Measurements from ENCODE around the gene MS4A10. TPM values are rescaled to one million over a fixed set of nuclear protein-coding genes. Genes with fewer than 3 reads are reported as not detected.

MS4A10 gene
- polyA plus RNA-seq, 3 donors: not detected

DNA sequence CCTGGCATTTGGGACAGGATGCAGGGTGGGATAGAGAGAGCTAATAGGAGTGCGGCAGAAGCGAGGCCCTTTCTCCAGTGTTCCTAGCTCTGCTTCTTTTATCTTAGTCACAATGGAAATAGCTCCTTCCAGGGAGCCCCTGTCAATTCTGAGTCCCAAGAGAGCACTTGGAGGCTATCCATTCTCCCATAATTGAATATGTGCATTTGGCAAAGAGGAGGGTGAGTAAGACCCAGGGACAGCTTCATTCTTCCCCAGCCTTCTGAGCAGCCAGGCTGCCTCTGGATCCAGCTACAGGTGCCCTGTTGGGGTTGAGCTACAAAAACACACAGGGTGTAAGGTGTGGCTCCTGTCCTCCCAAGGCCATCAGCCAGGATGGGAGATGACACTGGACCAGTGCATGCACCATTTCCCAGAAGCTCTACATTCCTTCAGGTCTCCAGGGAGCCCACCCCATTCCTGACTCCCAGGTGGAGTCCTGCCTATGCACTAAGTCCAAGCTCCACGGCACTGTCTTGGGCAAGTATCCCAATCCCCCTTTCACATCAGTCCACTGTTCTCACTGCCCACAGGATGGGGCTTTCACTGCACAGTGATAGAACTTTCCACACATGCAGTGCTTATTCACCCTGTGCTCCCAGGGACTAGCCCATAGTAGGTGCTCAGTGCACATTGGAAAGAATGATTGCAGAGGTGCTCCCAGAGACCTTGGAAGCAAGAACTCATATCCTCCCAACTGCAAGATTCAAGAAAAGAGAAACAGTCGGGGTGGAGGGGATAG lies 6.2 kb downstream of the MS4A10 start:
- Histone ChIP-seq H3K9ac (ENCODE audit: insufficient read depth, low read length, poor library complexity, severe bottlenecking) (no peak overlapping the region), H3K4me1 (ENCODE audit: control insufficient read depth in 1 of 2, insufficient read depth in 2 of 2, low read length in 2 of 2) (no peaks in the 10 kb centered on the region), H3K27me3 (ENCODE audit: control insufficient read depth in 2 of 2, insufficient read depth in 2 of 2, low read length in 2 of 2) (no peaks in the 10 kb centered on the region), H3K36me3 (replicated peaks in 1 of 2; ENCODE audit: control insufficient read depth in 1 of 2, insufficient read depth in 2 of 2, low read length in 2 of 2) (no peaks in the 10 kb centered on the region), H4K20me1 (ENCODE audit: insufficient read depth, low read length) (no peaks in the 10 kb centered on the region), H3K79me2 (ENCODE audit: insufficient read depth, low read length) (no peaks in the 10 kb centered on the region), H3K9me3 (replicated peaks in 1 of 2; ENCODE audit: control insufficient read depth in 1 of 2, insufficient read depth in 1 of 2, low read length in 2 of 2) (peaks cover 0 to 4% of the 10 kb centered on the region in 2 donors), H2AFZ (ENCODE audit: insufficient read depth, low read depth, low read length, poor library complexity, severe bottlenecking) (no peak overlapping the region), H3K27ac (ENCODE audit: low read depth in 1 of 2, low read length in 2 of 2) (no peak overlapping the region), H3K4me2 (replicated peaks; ENCODE audit: extremely low read depth, low read length, poor library complexity, severe bottlenecking) (no peak overlapping the region), H3K4me3 (replicated peaks in 1 of 3; ENCODE audit: low read depth in 2 of 3, low read length in 3 of 3) (no peak overlapping the region)
- Mint-ChIP-seq H3K36me3 (no peaks in the 10 kb centered on the region), H3K27me3 (ENCODE audit: low read depth in 3 of 3) (peaks cover 0 to 9% (median 4%) of the 10 kb centered on the region in 3 donors), H3K9me3 (peaks cover 0 to 9% (median 5%) of the 10 kb centered on the region in 7 donors), H3K4me3 (peak overlapping the region in 1 of 2 donors; percentile 27), H3K4me1 (peaks cover 5% of the 10 kb centered on the region), H3K27ac (no peak overlapping the region)
- 89% methylated on average over 1 of the region's 4 CpGs for WGBS (ENCODE audit: insufficient coverage)
- DNase-seq: no peak
- TF ChIP-seq, protein P1, sequence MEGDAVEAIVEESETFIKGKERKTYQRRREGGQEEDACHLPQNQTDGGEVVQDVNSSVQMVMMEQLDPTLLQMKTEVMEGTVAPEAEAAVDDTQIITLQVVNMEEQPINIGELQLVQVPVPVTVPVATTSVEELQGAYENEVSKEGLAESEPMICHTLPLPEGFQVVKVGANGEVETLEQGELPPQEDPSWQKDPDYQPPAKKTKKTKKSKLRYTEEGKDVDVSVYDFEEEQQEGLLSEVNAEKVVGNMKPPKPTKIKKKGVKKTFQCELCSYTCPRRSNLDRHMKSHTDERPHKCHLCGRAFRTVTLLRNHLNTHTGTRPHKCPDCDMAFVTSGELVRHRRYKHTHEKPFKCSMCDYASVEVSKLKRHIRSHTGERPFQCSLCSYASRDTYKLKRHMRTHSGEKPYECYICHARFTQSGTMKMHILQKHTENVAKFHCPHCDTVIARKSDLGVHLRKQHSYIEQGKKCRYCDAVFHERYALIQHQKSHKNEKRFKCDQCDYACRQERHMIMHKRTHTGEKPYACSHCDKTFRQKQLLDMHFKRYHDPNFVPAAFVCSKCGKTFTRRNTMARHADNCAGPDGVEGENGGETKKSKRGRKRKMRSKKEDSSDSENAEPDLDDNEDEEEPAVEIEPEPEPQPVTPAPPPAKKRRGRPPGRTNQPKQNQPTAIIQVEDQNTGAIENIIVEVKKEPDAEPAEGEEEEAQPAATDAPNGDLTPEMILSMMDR (IDR thresholded peaks at IDR 0.05): no peak
- intact Hi-C loops (cut with micrococcal nuclease): no loop called here

DNA sequence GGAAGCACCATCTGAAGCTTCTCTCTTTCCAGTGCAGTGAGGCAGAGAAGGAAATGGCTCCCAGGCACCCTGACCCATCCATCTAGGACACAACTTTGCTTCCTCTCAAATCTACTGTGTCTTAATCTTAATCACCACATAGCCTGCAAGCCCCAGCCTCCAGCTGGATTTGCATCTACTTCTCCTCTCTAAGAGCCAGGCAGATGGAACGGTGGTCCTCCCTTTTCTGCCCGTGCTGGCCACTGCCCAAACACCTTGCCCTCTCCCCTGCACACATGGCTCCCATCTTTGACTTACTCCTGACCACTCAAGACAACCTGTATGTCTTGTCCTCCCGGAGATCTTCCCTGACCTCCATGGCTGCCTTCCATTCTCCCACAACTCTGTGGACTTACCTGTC lies 7.4 kb downstream of the MS4A10 start:
- H3K4me1 Mint-ChIP-seq: peaks cover 5% of the 10 kb centered on the region
- Histone ChIP-seq H3K4me2 (replicated peaks; ENCODE audit: extremely low read depth, low read length, poor library complexity, severe bottlenecking) (no peak overlapping the region), H3K9me3 (replicated peaks in 1 of 2; ENCODE audit: control insufficient read depth in 1 of 2, insufficient read depth in 1 of 2, low read length in 2 of 2) (peaks cover 0 to 4% of the 10 kb centered on the region in 2 donors), H3K79me2 (ENCODE audit: insufficient read depth, low read length) (no peaks in the 10 kb centered on the region), H3K9ac (ENCODE audit: insufficient read depth, low read length, poor library complexity, severe bottlenecking) (no peak overlapping the region), H3K36me3 (replicated peaks in 1 of 2; ENCODE audit: control insufficient read depth in 1 of 2, insufficient read depth in 2 of 2, low read length in 2 of 2) (no peaks in the 10 kb centered on the region), H3K4me3 (replicated peaks in 1 of 3; ENCODE audit: low read depth in 2 of 3, low read length in 3 of 3) (no peak overlapping the region), H3K27ac (ENCODE audit: low read depth in 1 of 2, low read length in 2 of 2) (no peak overlapping the region), H3K27me3 (ENCODE audit: control insufficient read depth in 2 of 2, insufficient read depth in 2 of 2, low read length in 2 of 2) (no peaks in the 10 kb centered on the region), H3K4me1 (ENCODE audit: control insufficient read depth in 1 of 2, insufficient read depth in 2 of 2, low read length in 2 of 2) (no peaks in the 10 kb centered on the region), H4K20me1 (ENCODE audit: insufficient read depth, low read length) (no peaks in the 10 kb centered on the region), H2AFZ (ENCODE audit: insufficient read depth, low read depth, low read length, poor library complexity, severe bottlenecking) (no peak overlapping the region)
- peaks cover 0 to 9% (median 5%) of the 10 kb centered on the region in 7 donors for H3K9me3 Mint-ChIP-seq
- 78% methylated on average over 3 of the region's 3 CpGs for WGBS (ENCODE audit: insufficient coverage)
- intact Hi-C loops (cut with micrococcal nuclease): no loop called here
- no peaks in the 10 kb centered on the region for H3K36me3 Mint-ChIP-seq
- no peak overlapping the region for H3K4me3 Mint-ChIP-seq
- peaks cover 0 to 9% (median 4%) of the 10 kb centered on the region in 3 donors for H3K27me3 Mint-ChIP-seq (ENCODE audit: low read depth in 3 of 3)
- TF ChIP-seq, protein P1 (IDR thresholded peaks at IDR 0.05): no peak
- no peak for DNase-seq
- H3K27ac Mint-ChIP-seq: no peak overlapping the region

Data from CD14-positive monocyte (primary cell).